Measurements from ENCODE around the gene RGP1. TPM values are rescaled to one million over a fixed set of nuclear protein-coding genes. Genes with fewer than 3 reads are reported as not detected.

The RGP1 gene
- total RNA-seq, 1 donor = 18.5 TPM

GRCh38 chr9:35746583-35746982, 2.5 kb upstream of the RGP1 start:
- Histone ChIP-seq H2AFZ (ENCODE audit: low read length) (no peak overlapping the region), H3K4me1 (ENCODE audit: insufficient read depth, low read length) (peaks cover 28% of the 10 kb centered on the region), H3K36me3 (ENCODE audit: insufficient read depth, low read length) (peaks cover 47% of the 10 kb centered on the region), H3K4me3 (ENCODE audit: insufficient read depth, low read length) (peak overlapping the region; percentile 92), H3K9me3 (ENCODE audit: low read depth, low read length) (no peaks in the 10 kb centered on the region), H4K20me1 (ENCODE audit: insufficient read depth, low read length) (peaks cover 33% of the 10 kb centered on the region), H3K4me2 (ENCODE audit: insufficient read depth, low read length) (peak overlapping the region; percentile 89), H3K27me3 (ENCODE audit: insufficient read depth, low read length) (no peaks in the 10 kb centered on the region), H3K79me2 (ENCODE audit: insufficient read depth, low read length) (peaks cover 75% of the 10 kb centered on the region), H3K27ac (ENCODE audit: low read depth, low read length) (no peak overlapping the region)
- no peak for DNase-seq (ENCODE audit: insufficient read length, low spot score, missing footprints)
- TF ChIP-seq CTCF (IDR thresholded peaks at IDR 0.05; ENCODE audit: extremely low read depth, low read depth, low read length) = no peak

- peak overlapping the region; percentile 82 for H3K27ac ChIP-seq (ENCODE audit: low read depth, low read length)
- H3K4me2 ChIP-seq (ENCODE audit: insufficient read depth, low read length) = peak overlapping the region; percentile 89
- H3K4me1 ChIP-seq (ENCODE audit: insufficient read depth, low read length) = peaks cover 28% of the 10 kb centered on the region
- TF ChIP-seq CTCF (IDR thresholded peaks at IDR 0.05; ENCODE audit: extremely low read depth, low read depth, low read length) = no peak
- H3K9me3 ChIP-seq (ENCODE audit: low read depth, low read length) = no peaks in the 10 kb centered on the region
- peaks cover 45% of the 10 kb centered on the region for H3K36me3 ChIP-seq (ENCODE audit: insufficient read depth, low read length)
- H3K4me3 ChIP-seq (ENCODE audit: insufficient read depth, low read length) = peak overlapping the region; percentile 92
- H4K20me1 ChIP-seq (ENCODE audit: insufficient read depth, low read length) = peaks cover 30% of the 10 kb centered on the region
- peaks cover 63% of the 10 kb centered on the region for H3K79me2 ChIP-seq (ENCODE audit: insufficient read depth, low read length)
- no peak for DNase-seq (ENCODE audit: insufficient read length, low spot score, missing footprints)
- no peaks in the 10 kb centered on the region for H3K27me3 ChIP-seq (ENCODE audit: insufficient read depth, low read length)
- peak overlapping the region; percentile 81 for H2AFZ ChIP-seq (ENCODE audit: low read length)
Observed at GRCh38 chr9:35748242-35748857, 737 bp upstream of the RGP1 start.

- Histone ChIP-seq H3K27ac (ENCODE audit: low read depth, low read length) (peak overlapping the region; percentile 82), H2AFZ (ENCODE audit: low read length) (peak overlapping the region; percentile 87), H4K20me1 (ENCODE audit: insufficient read depth, low read length) (peaks cover 25% of the 10 kb centered on the region), H3K4me2 (ENCODE audit: insufficient read depth, low read length) (peak overlapping the region; percentile 89), H3K9me3 (ENCODE audit: low read depth, low read length) (no peaks in the 10 kb centered on the region), H3K36me3 (ENCODE audit: insufficient read depth, low read length) (peaks cover 32% of the 10 kb centered on the region), H3K27me3 (ENCODE audit: insufficient read depth, low read length) (no peaks in the 10 kb centered on the region), H3K79me2 (ENCODE audit: insufficient read depth, low read length) (peaks cover 50% of the 10 kb centered on the region), H3K4me1 (ENCODE audit: insufficient read depth, low read length) (peaks cover 28% of the 10 kb centered on the region), H3K4me3 (ENCODE audit: insufficient read depth, low read length) (peak overlapping the region; percentile 92)
- TF ChIP-seq CTCF (IDR thresholded peaks at IDR 0.05; ENCODE audit: extremely low read depth, low read depth, low read length) = no peak
- DNase-seq (ENCODE audit: insufficient read length, low spot score, missing footprints) = no peak
Observed at GRCh38 chr9:35749515-35750255, 598 bp downstream of the RGP1 start.

- no peaks in the 10 kb centered on the region for H3K27me3 ChIP-seq (ENCODE audit: insufficient read depth, low read length)
- TF ChIP-seq CTCF (IDR thresholded peaks at IDR 0.05; ENCODE audit: extremely low read depth, low read depth, low read length) = no peak
- peaks cover 33% of the 10 kb centered on the region for H3K36me3 ChIP-seq (ENCODE audit: insufficient read depth, low read length)
- peaks cover 25% of the 10 kb centered on the region for H4K20me1 ChIP-seq (ENCODE audit: insufficient read depth, low read length)
- H3K4me3 ChIP-seq (ENCODE audit: insufficient read depth, low read length) = peak overlapping the region; percentile 92
- no peak for DNase-seq (ENCODE audit: insufficient read length, low spot score, missing footprints)
- H3K79me2 ChIP-seq (ENCODE audit: insufficient read depth, low read length) = peaks cover 48% of the 10 kb centered on the region
- peak overlapping the region; percentile 89 for H3K4me2 ChIP-seq (ENCODE audit: insufficient read depth, low read length)
- H3K27ac ChIP-seq (ENCODE audit: low read depth, low read length) = peak overlapping the region; percentile 82
- H3K4me1 ChIP-seq (ENCODE audit: insufficient read depth, low read length) = peaks cover 28% of the 10 kb centered on the region
- no peaks in the 10 kb centered on the region for H3K9me3 ChIP-seq (ENCODE audit: low read depth, low read length)
- H2AFZ ChIP-seq (ENCODE audit: low read length) = peak overlapping the region; percentile 87
Observed at GRCh38 chr9:35750256-35750531, 1.1 kb downstream of the RGP1 start.
